HepG2 (cell line): ENCODE data around the gene DHCR7. TPM values are rescaled to one million over a fixed set of nuclear protein-coding genes. Genes with fewer than 3 reads are reported as not detected.

Experiments used
- ATAC-seq: fragments of 200-7000 bp; cut with Tn5 transposase; 3 replicates; pipeline ENCODE4 v1.9.1; 2020; ENCODE audit warnings: mild to moderate bottlenecking, moderate library complexity
- BruUV-seq: library from RNA; stranded (reverse); fragments of 400-500 nt; replicated peaks from 2 replicates; lab custom pipeline; 2021; lab: Mats Ljungman, UMichigan
- CTCF ChIA-PET: fragments of 300-600 bp; formaldehyde crosslinking; extraction: SDS; loops from one replicate; lab custom pipeline; 2021; ENCODE audit warnings: low total read pairs, inconsistent platforms, low intra/inter-chr PET ratio; lab: Yijun Ruan, JAX
- POLR2A ChIA-PET: fragments of 350-600 bp; sonication (Branson Sonifier 250); formaldehyde crosslinking; loops from one replicate; lab custom pipeline; 2020; ENCODE audit warnings: antibody characterized with exemption, inconsistent platforms; lab: Yijun Ruan, JAX
- DNase-seq: peaks from one replicate; pipeline ENCODE4 v3.0.0-alpha.2; 2015; ENCODE audit warnings: low spot score
- FAIRE-seq: peaks from 3 replicates; lab custom pipeline; 2011; peaks lifted over from hg19 to GRCh38; lab: Jason Lieb, UNC
- H2AFZ ChIP-seq: one replicate; pipeline ENCODE4 v1.6.1; 2011; ENCODE audit warnings: low read length, inconsistent platforms
- H3K27ac ChIP-seq: fragments of 300-600 bp; 3 replicates; pipeline ENCODE4 v1.8.0; 2011; ENCODE audit warnings: mixed run types, mild to moderate bottlenecking, mixed read lengths, low read length, inconsistent platforms; ENCODE audit not compliant: insufficient read depth; ENCODE audit errors: extremely low read length
- H3K27me3 ChIP-seq, 2 experiments: fragments of 200-600 bp in 1 of 2; 2 replicates in 1 of 2; 3 replicates in 1 of 2; pipeline versions ENCODE4 v1.6.0 to v1.8.0; 2011; ENCODE audit warnings: low read length in 2 of 2, mild to moderate bottlenecking in 2 of 2, moderate library complexity in 2 of 2, inconsistent platforms in 1 of 2; ENCODE audit not compliant: insufficient read depth in 2 of 2, control insufficient read depth in 1 of 2
- H3K36me3 ChIP-seq, 2 experiments: fragments of 200-600 bp in 1 of 2; replicated peaks in 1 of 2; 2 replicates in 1 of 2; 3 replicates in 1 of 2; pipeline versions ENCODE4 v1.5.1 to v1.8.0; 2011; ENCODE audit warnings: low read length in 2 of 2, inconsistent platforms in 1 of 2; ENCODE audit not compliant: insufficient read depth in 2 of 2, control insufficient read depth in 1 of 2
- H3K4me1 ChIP-seq: 2 replicates; pipeline ENCODE4 v1.5.1; 2012; ENCODE audit warnings: low read length, inconsistent platforms; ENCODE audit not compliant: insufficient read depth
- H3K4me2 ChIP-seq: 2 replicates; pipeline ENCODE4 v1.6.0; 2011; ENCODE audit warnings: low read depth, low read length, inconsistent platforms
- H3K4me3 ChIP-seq, 3 experiments: fragments of 200-600 bp in 1 of 3; sonication (generic), shearing (Covaris generic) in 1 of 3; replicated peaks in 1 of 3; 2 replicates each; pipeline ENCODE4 v1.5.1; 2011 to 2016; ENCODE audit warnings: low read length in 3 of 3, inconsistent platforms in 2 of 3, low read depth in 2 of 3, mild to moderate bottlenecking in 2 of 3, control low read depth in 1 of 3, mixed read lengths in 1 of 3; ENCODE audit not compliant: insufficient read depth in 1 of 3
- H3K79me2 ChIP-seq: one replicate; pipeline ENCODE4 v1.6.1; 2011; ENCODE audit warnings: low read length, inconsistent platforms; ENCODE audit not compliant: insufficient read depth
- H3K9ac ChIP-seq: 2 replicates; pipeline ENCODE4 v1.6.0; 2011; ENCODE audit warnings: mild to moderate bottlenecking, low read depth, low read length, inconsistent platforms; ENCODE audit not compliant: insufficient read depth
- H3K9me3 ChIP-seq: 2 replicates; pipeline ENCODE4 v1.5.1; 2012; ENCODE audit warnings: mild to moderate bottlenecking, low read length
- H4K20me1 ChIP-seq: 2 replicates; pipeline ENCODE4 v1.6.0; 2011; ENCODE audit warnings: inconsistent platforms, mild to moderate bottlenecking, low read length, moderate library complexity; ENCODE audit not compliant: insufficient read depth
- ARID2 ChIP-seq: sonication (generic); formaldehyde crosslinking; IDR thresholded peaks from 2 replicates; pipeline ENCODE4 v1.8.1; 2022; ENCODE audit warnings: mild to moderate bottlenecking, missing genetic modification reagents, borderline replicate concordance
- E2F1 ChIP-seq: sonication (generic); formaldehyde crosslinking; IDR thresholded peaks from 2 replicates; pipeline ENCODE4 v1.5.0; 2020; ENCODE audit warnings: missing genetic modification reagents
- MIXL1 ChIP-seq: IDR thresholded peaks from 2 replicates; pipeline ENCODE4 v1.6.1; 2016
- SNAI1 ChIP-seq: sonication (generic); formaldehyde crosslinking; IDR thresholded peaks from 2 replicates; pipeline ENCODE4 v1.5.0; 2020; ENCODE audit warnings: mild to moderate bottlenecking, missing genetic modification reagents, borderline replicate concordance
- ZIK1 ChIP-seq: sonication (generic); formaldehyde crosslinking; IDR thresholded peaks from 2 replicates; pipeline ENCODE4 v1.5.0; 2020; ENCODE audit warnings: mild to moderate bottlenecking, low read depth, missing genetic modification reagents, borderline replicate concordance
- ZNF724P ChIP-seq: sonication (generic); formaldehyde crosslinking; IDR thresholded peaks from 2 replicates; pipeline ENCODE4 v1.8.0; 2022; ENCODE audit warnings: missing genetic modification reagents, borderline replicate concordance
- WGBS: methylation state at CpG from one replicate; pipeline ENCODE4 v1.1.6; 2017; ENCODE audit warnings: low lambda C conversion rate; 5-methylcytosine and 5-hydroxymethylcytosine counted together
- in situ Hi-C: cut with HindIII; loops from 2 replicates; pipeline ENCODE4 v1.10.0; 2017; ENCODE audit warnings: low pct_unique_long_range_greater_than_20kb; ENCODE audit not compliant: extremely low pct_ligation_motif_present
- intact Hi-C: fragments of 100-400 bp; cut with micrococcal nuclease; formaldehyde crosslinking; loops from one replicate; pipeline ENCODE4 v1.10.0; 2022; ENCODE audit not compliant: unreplicated experiment
- polyA plus RNA-seq, 8 experiments: library from polyadenylated mRNA; depleted of rRNA in 3 of 8; stranded (reverse) in 7 of 8; unstranded in 1 of 8; fragments of >200 nt; fragmentation: Illumina TruSeq in 4 of 8; extraction: Trizol in 4 of 8; gene quantifications; 2 replicates each; pipeline versions ENCODE4 v1.2.1 to v1.2.3, GENCODE V29; 2011 to 2016; ENCODE audit warnings: low read depth in 4 of 8, missing spikeins in 1 of 8, mixed read lengths in 1 of 8; ENCODE audit not compliant: insufficient read depth in 1 of 8
- total RNA-seq, 5 experiments: library from RNA; depleted of rRNA; stranded (reverse); fragments of >200 nt; fragmentation: Illumina TruSeq; extraction: Trizol; gene quantifications; 2 replicates each; pipeline ENCODE4 v1.2.3, GENCODE V29; 2016; ENCODE audit warnings: low read depth in 1 of 5
- TF ChIP-seq, protein P1 (sequence below): sonication (generic); formaldehyde crosslinking; IDR thresholded peaks from 2 replicates; pipeline ENCODE4 v1.8.0; 2022; ENCODE audit warnings: mild to moderate bottlenecking, missing genetic modification reagents; ENCODE audit not compliant: insufficient replicate concordance

The DHCR7 gene
- total and polyA plus RNA-seq, 2 of the 13 experiments (the other 11 are each of a cell fraction or from before 2014, with no cell fraction given) = 96.0 to 143 TPM

DNA sequence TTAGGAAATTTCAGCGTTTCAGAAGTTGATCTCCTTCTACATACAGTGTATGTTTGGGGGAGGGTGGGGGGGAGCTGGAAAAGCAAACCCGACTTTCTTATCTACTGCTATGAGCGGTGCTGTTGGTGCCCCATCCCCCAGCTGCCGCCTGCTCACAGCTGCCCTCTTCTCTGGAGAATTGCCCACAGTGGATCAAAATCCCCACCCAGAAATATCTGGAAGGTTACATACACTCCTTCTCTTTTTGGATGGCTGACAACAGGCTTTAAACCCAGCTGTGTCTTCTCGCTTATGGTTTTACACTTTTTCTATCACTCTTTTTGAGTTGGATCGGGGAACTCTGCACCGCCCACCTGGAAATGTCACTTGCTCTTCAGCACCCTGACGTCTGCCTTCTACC is 56.4 kb downstream of the DHCR7 start:
- H4K20me1 ChIP-seq = no peaks in the 10 kb centered on the region; the same call in 1 of the 2 replicates
- no peak overlapping the region for H3K4me3 ChIP-seq
- no peaks in the 10 kb centered on the region for H3K79me2 ChIP-seq
- POLR2A ChIA-PET = no interaction called here
- H3K4me1 ChIP-seq = peaks cover 32% of the 10 kb centered on the region
- in situ Hi-C loops = no loop called here
- DNase-seq (no peak), FAIRE-seq (no peak), ATAC-seq (no peak)
- H3K36me3 ChIP-seq = no peaks in the 10 kb centered on the region
- peaks cover 10% of the 10 kb centered on the region for H3K9me3 ChIP-seq
- no peak overlapping the region for H3K9ac ChIP-seq
- WGBS = 21% methylated on average over 8 of the region's 8 CpGs
- H3K27ac ChIP-seq = no peak overlapping the region
- intact Hi-C loops = no loop called here
- H3K27me3 ChIP-seq = peaks cover 6 to 66% of the 10 kb centered on the region in 2 experiments
- TF ChIP-seq ZNF724P (CRISPR knock-in tag) (no peak), ARID2 (CRISPR knock-in tag) (no peak)
- TF ChIP-seq, all 625 proteins: peak for 0
- BruUV-seq = no TSS peak
- CTCF ChIA-PET = no interaction called here
- no peak overlapping the region for H3K4me2 ChIP-seq
- H2AFZ ChIP-seq = no peak overlapping the region

DNA sequence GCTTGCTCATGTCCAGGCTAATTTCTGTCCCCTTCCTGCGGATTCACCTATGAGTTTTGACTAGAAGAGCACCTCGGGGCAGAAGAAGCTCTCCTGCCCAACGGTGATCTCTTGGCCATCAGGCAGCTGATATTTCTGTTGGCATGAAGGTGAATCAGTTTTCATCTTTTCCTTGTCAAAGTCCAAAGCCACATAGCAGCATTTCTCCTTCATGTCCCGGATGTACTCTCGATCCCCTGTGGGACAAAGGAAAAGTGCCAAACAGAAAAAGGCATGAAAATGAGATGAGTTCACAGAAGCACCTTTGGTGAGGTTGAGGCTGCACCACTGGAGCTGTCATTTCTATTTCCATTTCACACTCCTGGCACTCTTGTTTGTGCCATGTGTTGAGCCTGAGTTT is 56.8 kb downstream of the DHCR7 start:
- Histone ChIP-seq H3K9ac (no peak overlapping the region), H4K20me1 (no peaks in the 10 kb centered on the region; the same call in 1 of the 2 replicates), H3K4me1 (peaks cover 32% of the 10 kb centered on the region), H3K4me2 (no peak overlapping the region), H2AFZ (no peak overlapping the region), H3K9me3 (peaks cover 10% of the 10 kb centered on the region), H3K4me3 (no peak overlapping the region), H3K27me3 (peaks cover 6 to 65% of the 10 kb centered on the region in 2 experiments), H3K27ac (no peak overlapping the region), H3K36me3 (no peaks in the 10 kb centered on the region), H3K79me2 (no peaks in the 10 kb centered on the region)
- ChIA-PET CTCF (no interaction called here), POLR2A (no interaction called here)
- DNase-seq (no peak), FAIRE-seq (no peak), ATAC-seq (no peak)
- TF ChIP-seq, protein P1, sequence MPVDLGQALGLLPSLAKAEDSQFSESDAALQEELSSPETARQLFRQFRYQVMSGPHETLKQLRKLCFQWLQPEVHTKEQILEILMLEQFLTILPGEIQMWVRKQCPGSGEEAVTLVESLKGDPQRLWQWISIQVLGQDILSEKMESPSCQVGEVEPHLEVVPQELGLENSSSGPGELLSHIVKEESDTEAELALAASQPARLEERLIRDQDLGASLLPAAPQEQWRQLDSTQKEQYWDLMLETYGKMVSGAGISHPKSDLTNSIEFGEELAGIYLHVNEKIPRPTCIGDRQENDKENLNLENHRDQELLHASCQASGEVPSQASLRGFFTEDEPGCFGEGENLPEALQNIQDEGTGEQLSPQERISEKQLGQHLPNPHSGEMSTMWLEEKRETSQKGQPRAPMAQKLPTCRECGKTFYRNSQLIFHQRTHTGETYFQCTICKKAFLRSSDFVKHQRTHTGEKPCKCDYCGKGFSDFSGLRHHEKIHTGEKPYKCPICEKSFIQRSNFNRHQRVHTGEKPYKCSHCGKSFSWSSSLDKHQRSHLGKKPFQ (CRISPR knock-in tag) = no peak
- TF ChIP-seq E2F1 = no peak
- TF ChIP-seq SNAI1 = no peak
- TF ChIP-seq MIXL1 (CRISPR knock-in tag) = no peak
- no peak for TF ChIP-seq ZIK1
- BruUV-seq = no TSS peak
- 10% methylated on average over 5 of the region's 5 CpGs for WGBS
- intact Hi-C loops = no loop called here
- in situ Hi-C loops = no loop called here
